Endometrium (tissue), 2 donors: ENCODE data around the gene CD3D.
"Not testable (repeated sequence)": the region's sequence is repeated elsewhere in the genome, so short reads cannot be mapped to it uniquely, and the experiment has no call there.

Experiments
- FAIRE-seq: peaks from 2 replicates; lab custom pipeline; 2012; peaks lifted over from hg19 to GRCh38; lab: Jason Lieb, UNC
- donor health status: control.
- donor health status: control.

The CD3D gene

DNA sequence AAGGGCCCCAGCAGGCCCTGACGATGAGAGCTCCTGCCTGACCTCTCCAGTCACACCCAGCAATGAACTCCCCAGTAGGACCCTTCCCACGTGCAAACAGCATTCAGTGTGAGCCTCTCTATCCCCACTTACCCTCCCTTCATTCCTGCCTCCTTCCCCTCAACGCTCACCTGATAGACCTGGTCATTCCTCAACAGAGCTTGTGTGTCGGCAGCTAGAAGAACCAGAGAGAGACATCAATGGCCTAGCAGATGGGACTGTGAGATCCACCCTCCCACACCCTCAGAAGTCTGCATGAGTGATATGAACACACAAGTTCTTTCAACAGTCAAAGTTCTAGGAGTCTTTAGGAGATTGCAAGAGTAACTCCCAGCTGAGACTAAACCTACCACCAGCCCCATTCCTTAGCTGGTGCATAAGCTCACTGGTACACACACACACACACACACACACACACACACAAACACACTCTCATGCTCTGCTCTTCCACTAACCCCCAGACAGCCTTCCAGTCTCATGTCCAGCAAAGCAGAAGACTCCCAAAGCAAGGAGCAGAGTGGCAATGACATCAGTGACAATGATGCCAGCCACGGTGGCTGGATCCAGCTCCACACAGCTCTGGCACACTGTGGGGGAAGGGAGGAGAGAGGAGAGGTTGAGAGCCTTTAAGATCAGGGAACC lies 3.1 kb downstream of the CD3D start:
- no peak for FAIRE-seq

DNA sequence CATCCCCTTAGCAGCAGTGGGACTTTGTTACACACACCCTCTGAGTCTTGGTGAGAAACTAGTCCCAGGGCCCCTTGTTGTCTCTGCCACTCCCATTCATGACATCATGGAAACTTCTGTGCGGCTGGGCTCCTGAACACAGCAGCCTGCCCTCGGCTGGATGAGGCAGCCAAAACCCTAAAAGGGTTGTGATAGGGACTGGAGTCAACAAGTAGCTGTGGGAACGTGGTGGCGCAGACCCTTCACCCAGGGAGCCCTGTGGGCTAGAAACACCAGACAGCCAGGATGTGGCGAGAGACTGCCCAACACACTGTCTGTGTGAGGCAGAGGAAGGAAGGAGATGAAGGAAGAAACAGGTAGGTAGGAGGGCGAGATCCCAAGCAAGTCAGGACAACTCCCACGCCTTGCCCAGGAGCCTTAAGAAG lies 3.9 kb downstream of the CD3D start:
- FAIRE-seq: no peak

DNA sequence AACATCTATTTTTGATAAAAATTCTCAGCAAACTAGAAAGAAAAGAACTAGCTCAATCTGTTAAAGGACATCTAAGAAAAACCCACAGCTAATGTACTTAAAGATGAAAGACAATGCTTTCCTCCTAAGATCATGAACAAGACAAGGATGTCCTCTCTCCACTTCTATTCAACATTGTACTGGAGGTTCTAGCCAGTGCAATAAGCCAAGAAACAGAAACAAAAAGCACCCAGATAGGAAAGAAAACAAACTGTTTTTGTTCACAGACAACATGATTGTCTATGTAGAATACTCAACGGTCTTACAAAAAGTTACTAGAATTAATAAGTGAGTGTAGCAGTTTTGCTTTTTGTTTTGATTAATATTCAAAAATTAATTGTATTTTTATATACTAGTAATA lies 7.8 kb downstream of the CD3D start:
- FAIRE-seq: no peak

- FAIRE-seq: no peak
Measured at GRCh38 chr11:118328745-118329144, 13.8 kb downstream of the CD3D start.

DNA sequence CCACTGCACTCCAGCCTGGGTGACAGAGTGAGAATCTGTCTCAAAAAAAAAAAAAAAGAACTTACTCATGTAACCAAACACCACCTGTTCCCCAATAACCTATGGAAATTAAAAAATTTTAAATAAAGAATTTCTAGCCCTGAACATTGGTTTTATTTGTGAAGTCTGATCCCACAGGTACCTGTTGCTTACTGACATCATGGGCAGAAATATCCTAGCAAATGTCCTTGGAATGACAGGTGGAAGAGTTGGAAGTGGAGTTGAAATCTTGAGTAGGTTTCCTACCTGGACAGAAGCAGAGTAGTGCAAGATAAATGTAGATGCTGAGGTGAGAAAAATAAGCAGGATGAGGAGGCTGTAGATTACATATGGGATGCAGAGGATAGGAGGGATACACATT lies 17.2 kb downstream of the CD3D start:
- no peak for FAIRE-seq

- no peak for FAIRE-seq
Measured at GRCh38 chr11:118322721-118323120, 19.8 kb downstream of the CD3D start.

GRCh38 chr11:118321386-118322082 lies 21.0 kb downstream of the CD3D start:
- FAIRE-seq: no peak

DNA sequence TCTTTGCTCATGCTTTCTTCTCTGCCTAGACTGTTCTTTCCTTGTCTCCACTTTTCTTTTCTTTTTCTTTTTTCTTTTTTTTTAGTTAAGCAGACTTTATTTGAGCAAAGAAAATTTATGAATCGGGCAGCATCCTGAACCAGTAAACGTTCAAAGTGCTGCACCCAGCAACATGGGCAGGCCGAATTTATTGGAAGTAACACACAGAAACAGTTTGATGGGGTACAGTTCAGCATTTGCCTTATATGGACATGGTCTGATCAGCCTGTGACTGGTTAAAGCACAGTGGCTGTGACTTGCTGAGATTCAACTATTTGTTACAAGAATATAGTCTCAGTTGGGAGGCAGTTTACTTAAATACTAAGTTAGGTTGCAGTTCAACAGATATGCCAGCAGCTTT lies 22.0 kb downstream of the CD3D start:
- FAIRE-seq: no peak

- no peak for FAIRE-seq
Measured at GRCh38 chr11:118319337-118319707, 23.2 kb downstream of the CD3D start.

DNA sequence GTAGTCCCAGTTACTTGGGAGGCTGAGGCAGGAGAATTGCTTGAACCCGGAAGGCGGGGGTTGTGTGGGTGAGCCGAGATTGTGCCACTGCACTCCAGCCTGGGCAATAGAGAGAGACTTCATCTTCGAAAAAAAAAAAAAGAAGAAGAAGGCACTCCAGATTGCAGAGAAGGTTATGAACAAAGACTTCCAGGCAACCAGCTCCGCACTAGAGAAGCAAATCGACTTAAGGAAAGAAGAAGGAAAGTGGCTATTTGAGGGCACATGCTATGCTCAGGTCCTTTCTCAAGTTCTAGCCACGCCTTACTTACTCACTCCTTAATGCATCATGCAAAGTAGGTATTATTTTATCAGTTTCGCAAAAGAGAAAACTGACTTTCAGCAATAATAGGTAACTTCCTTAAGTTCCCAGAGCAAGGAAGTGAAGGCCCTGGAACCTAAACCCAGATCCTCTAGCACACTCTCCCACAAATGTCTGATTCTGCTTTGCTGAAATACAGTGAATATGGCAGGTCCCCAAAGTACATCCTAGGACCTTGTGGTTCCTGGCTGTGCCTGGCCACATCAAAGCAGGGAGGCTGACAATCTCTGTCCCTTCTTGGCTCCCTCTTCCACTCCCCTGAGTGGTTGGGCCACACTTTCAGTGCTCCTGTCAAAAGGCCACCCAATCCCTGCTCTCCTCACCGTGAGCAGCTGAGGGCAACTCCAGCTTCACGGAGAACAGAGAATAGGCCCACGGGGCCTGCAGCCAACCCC lies 23.7 kb downstream of the CD3D start:
- no peak for FAIRE-seq

- FAIRE-seq: no peak
Measured at GRCh38 chr11:118318124-118318523, 24.4 kb downstream of the CD3D start.

DNA sequence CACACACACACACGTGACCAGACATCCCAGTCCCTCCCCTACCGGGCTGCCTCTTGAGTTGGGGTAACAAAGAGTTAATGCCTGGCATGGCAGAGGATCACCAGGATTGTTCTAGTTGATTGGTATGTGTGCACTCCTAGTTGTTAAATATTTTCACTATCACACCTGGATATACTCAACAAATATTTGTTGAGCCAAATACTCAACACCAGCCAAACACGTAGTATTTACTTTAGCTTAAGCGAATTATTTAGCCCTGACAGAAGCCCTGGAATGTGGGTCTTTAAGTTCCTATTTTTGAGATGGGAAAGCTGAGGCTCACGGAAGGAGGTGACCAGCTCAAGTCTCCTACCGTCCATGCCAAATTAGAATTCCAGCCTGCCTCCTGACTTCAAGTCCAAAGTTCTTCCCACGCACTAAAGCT lies 27.5 kb downstream of the CD3D start:
- FAIRE-seq: no peak

- FAIRE-seq: no peak
Measured at GRCh38 chr11:118313242-118313641, 29.3 kb downstream of the CD3D start.

DNA sequence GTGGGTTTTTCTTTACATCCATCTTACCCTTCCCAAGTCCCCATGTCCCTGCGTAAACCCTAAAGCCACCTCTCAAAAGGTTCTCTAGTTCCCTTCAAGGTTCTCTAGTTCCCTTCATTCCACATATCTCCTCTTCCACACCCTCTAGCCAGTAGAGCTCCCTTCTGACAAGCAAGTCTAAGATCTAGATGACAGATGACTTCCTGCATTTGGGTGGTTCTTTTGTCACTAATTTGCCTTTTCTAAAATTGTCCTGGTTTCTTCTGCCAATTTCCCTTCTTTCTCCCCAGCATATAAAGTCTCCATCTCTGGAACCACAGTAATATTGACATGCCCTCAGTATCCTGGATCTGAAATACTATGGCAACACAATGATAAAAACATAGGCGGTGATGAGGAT lies 30.2 kb downstream of the CD3D start:
- FAIRE-seq: no peak

DNA sequence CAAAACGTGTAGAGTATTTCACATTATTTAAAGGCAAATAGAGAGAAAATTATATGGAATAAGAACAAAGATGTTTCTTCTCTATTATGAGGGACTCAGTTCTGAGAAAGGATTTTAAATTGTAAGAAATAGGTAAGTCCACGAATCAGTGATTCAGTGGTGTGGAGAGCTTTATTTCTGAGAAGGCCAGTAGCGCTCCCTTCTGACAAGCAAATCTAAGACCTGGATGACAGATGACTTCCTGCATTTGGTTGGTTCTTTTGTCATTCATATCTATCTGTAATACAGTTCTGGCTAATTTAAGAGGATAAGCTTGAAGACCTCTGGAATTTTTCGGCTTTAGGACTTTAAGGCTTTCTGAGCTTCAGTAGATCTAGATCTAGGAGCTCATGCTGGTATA lies 31.0 kb downstream of the CD3D start:
- no peak for FAIRE-seq

DNA sequence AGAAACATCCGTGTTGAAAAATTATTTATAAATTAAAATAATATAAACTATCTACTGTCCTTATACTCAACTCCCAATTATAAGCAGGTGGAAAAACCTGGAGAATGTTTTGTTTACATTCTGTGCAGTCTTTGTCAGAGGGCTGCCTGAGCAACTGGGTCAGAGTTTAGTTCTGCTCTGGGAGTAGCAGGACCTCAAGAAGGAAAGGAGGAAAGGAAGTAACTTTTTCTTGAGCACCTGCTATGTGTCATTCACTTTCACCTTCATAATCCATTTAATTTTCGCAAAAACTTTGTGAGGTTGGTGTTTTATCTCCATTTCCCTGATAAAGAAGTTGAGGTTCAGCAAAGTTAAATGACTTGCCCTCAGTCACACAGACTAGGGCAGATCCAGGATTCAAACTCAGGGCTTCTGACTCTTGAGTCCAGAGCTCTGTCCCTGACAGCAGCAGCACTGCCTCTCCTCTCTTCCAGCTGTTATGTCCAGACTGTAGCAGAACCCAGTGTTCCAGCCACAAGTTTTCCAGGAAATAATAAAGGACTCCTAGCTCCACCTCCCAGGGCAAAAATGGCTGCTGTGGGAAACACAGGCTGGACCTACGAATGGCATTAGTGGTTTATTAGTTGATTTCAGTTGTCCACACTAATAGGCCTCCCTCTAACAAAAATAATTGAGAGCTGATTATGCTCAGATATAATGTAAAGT lies 31.6 kb downstream of the CD3D start:
- no peak for FAIRE-seq

DNA sequence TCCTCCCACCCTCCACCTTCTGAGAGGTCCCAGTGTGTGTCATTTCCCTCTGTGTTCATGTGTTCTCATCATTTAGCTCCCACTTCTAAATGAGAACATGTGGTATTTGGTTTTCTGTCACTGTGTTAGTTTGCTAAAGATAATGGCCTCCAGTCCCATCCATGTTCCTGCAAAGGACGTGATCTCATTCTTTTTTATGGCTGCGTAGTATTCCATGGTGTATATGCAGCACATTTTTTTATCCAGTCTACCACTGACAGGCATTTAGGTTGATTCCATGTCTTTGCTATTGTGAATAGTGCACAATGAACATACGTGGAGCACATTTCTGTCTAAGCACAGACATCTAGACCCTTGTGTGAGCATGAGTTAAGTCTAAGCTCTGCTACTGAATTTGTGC lies 32.2 kb downstream of the CD3D start:
- no peak for FAIRE-seq

DNA sequence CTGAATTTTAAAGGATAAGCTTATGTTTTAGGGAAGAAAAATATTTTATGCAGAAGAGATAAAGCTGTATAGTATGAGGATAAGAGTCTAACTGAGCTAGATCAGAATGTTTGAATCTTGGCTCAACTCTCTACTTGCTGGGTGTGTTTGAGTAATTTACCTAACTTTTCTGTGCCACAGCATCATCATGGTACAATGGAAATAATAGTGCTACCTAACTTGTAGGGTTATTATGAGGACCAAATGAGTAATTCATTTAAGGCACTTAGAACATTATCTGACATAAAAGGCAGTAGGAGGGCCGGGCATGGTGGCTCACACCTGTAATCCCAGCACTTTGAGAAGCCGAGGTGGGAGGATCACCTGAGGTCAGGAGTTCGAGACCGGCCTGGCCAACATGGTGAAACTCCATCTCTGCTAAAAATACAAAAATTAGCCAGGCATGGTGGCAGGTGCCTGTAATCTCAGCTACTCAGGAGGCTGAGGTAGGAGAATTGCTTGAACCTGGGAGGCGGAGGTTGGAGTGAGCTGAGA lies 33.4 kb downstream of the CD3D start:
- FAIRE-seq: not testable (repeated sequence)

- FAIRE-seq: no peak
Measured at GRCh38 chr11:118306556-118306955, 35.9 kb downstream of the CD3D start.

DNA sequence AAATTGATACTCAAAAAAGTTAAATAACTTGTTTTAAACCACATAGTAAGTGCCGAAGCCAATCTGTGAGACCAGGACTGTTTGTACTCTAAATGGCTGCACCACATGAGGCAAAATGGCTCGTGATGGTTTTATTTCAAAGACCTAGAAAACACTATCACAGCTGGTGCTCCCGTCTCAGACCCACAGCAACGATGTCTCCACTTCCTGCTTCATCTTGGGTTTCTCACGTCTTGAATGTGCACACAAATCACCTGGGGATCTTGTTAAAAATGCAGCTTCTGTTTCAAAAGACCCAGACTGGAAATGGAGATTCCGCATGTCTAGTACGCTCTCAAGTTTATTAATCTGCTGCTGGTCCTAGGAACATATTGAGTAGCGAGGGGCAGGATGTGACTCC lies 36.8 kb downstream of the CD3D start:
- no peak for FAIRE-seq

DNA sequence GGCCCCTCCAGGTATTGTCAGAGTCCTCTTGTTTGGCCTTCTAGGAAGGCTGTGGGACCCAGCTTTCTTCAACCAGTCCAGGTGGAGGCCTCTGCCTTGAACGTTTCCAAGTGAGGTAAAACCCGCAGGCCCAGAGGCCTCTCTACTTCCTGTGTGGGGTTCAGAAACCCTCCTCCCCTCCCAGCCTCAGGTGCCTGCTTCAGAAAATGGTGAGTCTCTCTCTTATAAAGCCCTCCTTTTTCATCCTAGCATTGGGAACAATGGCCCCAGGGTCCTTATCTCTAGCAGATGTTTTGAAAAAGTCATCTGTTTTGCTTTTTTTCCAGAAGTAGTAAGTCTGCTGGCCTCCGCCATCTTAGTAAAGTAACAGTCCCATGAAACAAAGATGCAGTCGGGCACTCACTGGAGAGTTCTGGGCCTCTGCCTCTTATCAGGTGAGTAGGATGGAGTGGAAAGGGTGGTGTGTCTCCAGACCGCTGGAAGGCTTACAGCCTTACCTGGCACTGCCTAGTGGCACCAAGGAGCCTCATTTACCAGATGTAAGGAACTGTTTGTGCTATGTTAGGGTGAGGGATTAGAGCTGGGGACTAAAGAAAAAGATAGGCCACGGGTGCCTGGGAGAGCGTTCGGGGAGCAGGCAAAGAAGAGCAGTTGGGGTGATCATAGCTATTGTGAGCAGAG lies 37.8 kb downstream of the CD3D start, which contains the start of gene CD3E:
TSS of gene CD3E (plus strand) at position 163 of the 681 bp plus-strand sequence. CDS start at position 386, 223 bp downstream.
- no peak for FAIRE-seq

DNA sequence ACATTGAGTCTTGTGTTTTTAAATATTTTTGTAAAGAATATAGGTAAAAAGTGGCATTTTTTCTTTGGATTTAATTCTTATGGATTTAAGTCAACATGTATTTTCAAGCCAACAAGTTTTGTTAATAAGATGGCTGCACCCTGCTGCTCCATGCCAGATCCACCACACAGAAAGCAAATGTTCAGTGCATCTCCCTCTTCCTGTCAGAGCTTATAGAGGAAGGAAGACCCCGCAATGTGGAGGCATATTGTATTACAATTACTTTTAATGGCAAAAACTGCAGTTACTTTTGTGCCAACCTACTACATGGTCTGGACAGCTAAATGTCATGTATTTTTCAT lies 38.3 kb downstream of the CD3D start:
- FAIRE-seq: no peak
